IMR-90 (cell line): ENCODE measurements around the gene KCNT2. TPM values are rescaled to one million over a fixed set of nuclear protein-coding genes. Genes with fewer than 3 reads are reported as not detected.

Experiments used
- ATAC-seq: fragments of 200-7000 bp; cut with Tn5 transposase; 2 replicates; pipeline ENCODE4 v1.9.1; 2020; ENCODE audit warnings: low read depth, mild to moderate bottlenecking, moderate library complexity
- BruUV-seq: library from RNA; stranded (reverse); fragments of 400-500 nt; replicated peaks from 2 replicates; lab custom pipeline; 2021; lab: Mats Ljungman, UMichigan
- CTCF ChIA-PET: fragments of 300-600 bp; formaldehyde crosslinking; extraction: SDS; loops from one replicate; lab custom pipeline; 2021; ENCODE audit warnings: antibody characterized with exemption; lab: Yijun Ruan, JAX
- POLR2A ChIA-PET: fragments of 300-600 bp; sonication (Branson Sonifier 250); formaldehyde crosslinking; loops from one replicate; lab custom pipeline; 2022; ENCODE audit warnings: antibody characterized with exemption; ENCODE audit not compliant: unreplicated experiment; lab: Charles Lee
- DNase-seq: peaks from one replicate; pipeline ENCODE4 v3.0.0; 2013
- H2AFZ ChIP-seq: replicated peaks from 2 replicates; pipeline ENCODE3; 2013; ENCODE audit warnings: low read length, mild to moderate bottlenecking; ENCODE audit not compliant: poor library complexity
- H2AK5ac ChIP-seq: 2 replicates; pipeline ENCODE4 v1.6.1; 2013; ENCODE audit warnings: low read depth, low read length, inconsistent platforms
- H2AK9ac ChIP-seq: replicated peaks from 2 replicates; pipeline ENCODE3; 2013; ENCODE audit warnings: mild to moderate bottlenecking, low read depth, low read length, moderate library complexity; ENCODE audit not compliant: poor library complexity
- H2BK120ac ChIP-seq: 2 replicates; pipeline ENCODE4 v1.6.1; 2013; ENCODE audit warnings: low read depth, low read length, inconsistent platforms
- H2BK15ac ChIP-seq: 3 replicates; pipeline ENCODE4 v1.6.1; 2013; ENCODE audit warnings: low read depth, low read length, inconsistent platforms
- H2BK20ac ChIP-seq: 2 replicates; pipeline ENCODE4 v1.6.1; 2013; ENCODE audit warnings: low read depth, mild to moderate bottlenecking, inconsistent platforms, low read length, moderate library complexity
- H2BK5ac ChIP-seq: 2 replicates; pipeline ENCODE4 v1.6.1; 2013; ENCODE audit warnings: mild to moderate bottlenecking, low read depth, low read length, inconsistent platforms; ENCODE audit not compliant: poor library complexity, severe bottlenecking
- H3K14ac ChIP-seq: replicated peaks from 2 replicates; pipeline ENCODE4 v1.6.1; 2013; ENCODE audit warnings: low read depth, low read length, inconsistent platforms
- H3K18ac ChIP-seq: 2 replicates; pipeline ENCODE4 v1.6.1; 2013; ENCODE audit warnings: low read depth, low read length, control low read depth
- H3K23ac ChIP-seq: 2 replicates; pipeline ENCODE4 v1.6.1; 2013; ENCODE audit warnings: low read depth, low read length, inconsistent platforms
- H3K27ac ChIP-seq: 2 replicates; pipeline ENCODE4 v1.5.1; 2013; ENCODE audit warnings: mild to moderate bottlenecking, control low read depth, low read length; ENCODE audit not compliant: insufficient read depth
- H3K27me3 ChIP-seq: 2 replicates; pipeline ENCODE4 v1.6.1; 2013; ENCODE audit warnings: low read length; ENCODE audit not compliant: control insufficient read depth, insufficient read depth
- H3K36me3 ChIP-seq: 2 replicates; pipeline ENCODE4 v1.6.1; 2013; ENCODE audit warnings: low read length, mixed read lengths; ENCODE audit not compliant: control insufficient read depth, insufficient read depth
- H3K4ac ChIP-seq: 2 replicates; pipeline ENCODE4 v1.6.1; 2013; ENCODE audit warnings: low read depth, low read length, inconsistent platforms
- H3K4me1 ChIP-seq: 2 replicates; pipeline ENCODE4 v1.6.1; 2013; ENCODE audit warnings: low read length, mixed read lengths; ENCODE audit not compliant: control insufficient read depth, insufficient read depth
- H3K4me2 ChIP-seq: 2 replicates; pipeline ENCODE4 v1.6.1; 2013; ENCODE audit warnings: low read depth, mild to moderate bottlenecking, control low read depth, low read length, moderate library complexity
- H3K4me3 ChIP-seq: 2 replicates; pipeline ENCODE4 v1.5.1; 2013; ENCODE audit warnings: low read depth, mild to moderate bottlenecking, control low read depth, low read length, moderate library complexity; ENCODE audit not compliant: insufficient read depth
- H3K56ac ChIP-seq: 2 replicates; pipeline ENCODE4 v1.6.1; 2013; ENCODE audit warnings: low read length, inconsistent platforms; ENCODE audit not compliant: insufficient read depth; ENCODE audit errors: extremely low read depth
- H3K79me1 ChIP-seq, 2 experiments: 2 replicates each; pipeline ENCODE4 v1.6.1; 2013; ENCODE audit warnings: low read length in 2 of 2, inconsistent platforms in 1 of 2, low read depth in 1 of 2
- H3K9ac ChIP-seq: 2 replicates; pipeline ENCODE4 v1.6.1; 2013; ENCODE audit warnings: low read depth, low read length, control low read depth
- H3K9me1 ChIP-seq: 2 replicates; pipeline ENCODE4 v1.6.1; 2013; ENCODE audit warnings: low read length, inconsistent platforms; ENCODE audit not compliant: insufficient read depth
- H3K9me3 ChIP-seq: 2 replicates; pipeline ENCODE4 v1.6.1; 2013; ENCODE audit warnings: low read length; ENCODE audit not compliant: control insufficient read depth, insufficient read depth
- H4K20me1 ChIP-seq: 2 replicates; pipeline ENCODE4 v1.6.1; 2013; ENCODE audit warnings: low read length, inconsistent platforms; ENCODE audit not compliant: insufficient read depth
- H4K5ac ChIP-seq: 2 replicates; pipeline ENCODE4 v1.6.1; 2013; ENCODE audit warnings: mild to moderate bottlenecking, low read depth, low read length, control low read depth
- H4K8ac ChIP-seq, 2 experiments: 2 replicates each; pipeline ENCODE4 v1.6.1; 2013; ENCODE audit warnings: low read depth in 2 of 2, low read length in 2 of 2, control low read depth in 1 of 2, inconsistent platforms in 1 of 2
- H4K91ac ChIP-seq: 2 replicates; pipeline ENCODE4 v1.6.1; 2013; ENCODE audit warnings: low read depth, low read length, inconsistent platforms; ENCODE audit not compliant: insufficient read depth
- CEBPB ChIP-seq: IDR thresholded peaks from 2 replicates; pipeline ENCODE4 v1.6.1; 2012; ENCODE audit warnings: low read depth, low read length, improper control_type of control experiment
- CHD1 ChIP-seq: IDR thresholded peaks from 2 replicates; pipeline ENCODE4 v1.6.1; 2012; ENCODE audit warnings: low read depth, low read length, improper control_type of control experiment
- FOS ChIP-seq: fragments of 150-350 bp; IDR thresholded peaks from 2 replicates; pipeline ENCODE4 v1.6.1; 2016; ENCODE audit warnings: low read depth, low read length
- MAZ ChIP-seq: IDR thresholded peaks from 2 replicates; pipeline ENCODE4 v1.6.1; 2012; ENCODE audit warnings: low read depth, mild to moderate bottlenecking, low read length, improper control_type of control experiment, moderate library complexity, borderline replicate concordance
- MXI1 ChIP-seq: IDR thresholded peaks from 2 replicates; pipeline ENCODE4 v1.6.1; 2012; ENCODE audit warnings: low read depth, mild to moderate bottlenecking, low read length, moderate library complexity, borderline replicate concordance
- NFE2L2 ChIP-seq: fragments of 150-350 bp; IDR thresholded peaks from 2 replicates; pipeline ENCODE4 v1.6.1; 2016; ENCODE audit warnings: low read depth, mild to moderate bottlenecking, low read length
- POLR2A ChIP-seq: IDR thresholded peaks from 2 replicates; pipeline ENCODE4 v1.6.1; 2012; ENCODE audit warnings: mild to moderate bottlenecking, low read depth, low read length
- RCOR1 ChIP-seq: IDR thresholded peaks from 2 replicates; pipeline ENCODE4 v1.6.1; 2012; ENCODE audit warnings: mild to moderate bottlenecking, low read length, improper control_type of control experiment; ENCODE audit not compliant: insufficient replicate concordance
- WGBS, 2 experiments: methylation state at CpG; one replicate each; pipeline versions ENCODE4 v1.1.5 to v1.1.7; 2013; ENCODE audit warnings: missing lambda C conversion rate in 2 of 2; ENCODE audit not compliant: insufficient read length in 1 of 2; ENCODE audit errors: extremely low coverage in 2 of 2; 5-methylcytosine and 5-hydroxymethylcytosine counted together
- dilution Hi-C: fragments of 300-500 bp; cut with HindIII; formaldehyde crosslinking; loops from one replicate; pipeline ENCODE4 v1.14.3; 2018; ENCODE audit warnings: low sequenced_read_pairs; ENCODE audit not compliant: unreplicated experiment
- in situ Hi-C: fragments of 300-500 bp; cut with MboI; formaldehyde crosslinking; loops from 3 replicates; pipeline ENCODE4 v1.14.3; 2019; ENCODE audit warnings: low sequenced_read_pairs, inconsistent platforms, mixed read lengths
- intact Hi-C: fragments of 100-400 bp; cut with micrococcal nuclease; formaldehyde crosslinking; loops from 2 replicates; pipeline ENCODE4 v1.10.0; 2022
- polyA plus RNA-seq, 3 experiments: library from polyadenylated mRNA; depleted of rRNA; stranded (reverse); fragments of >200 nt; gene quantifications; 2 replicates each; pipeline ENCODE4 v1.2.3, GENCODE V29; 2012; ENCODE audit warnings: low replicate concordance in 1 of 3
- total RNA-seq: library from RNA; depleted of rRNA; stranded (reverse); fragments of >200 nt; gene quantifications from 2 replicates; pipeline ENCODE4 v1.2.3, GENCODE V29; 2012
- TF ChIP-seq, protein P1 (sequence below): conservative IDR thresholded peaks from 2 replicates; pipeline ENCODE4 v1.5.1; 2012; ENCODE audit warnings: mild to moderate bottlenecking, low read depth, low read length, improper control_type of control experiment

Gene KCNT2
- total and polyA plus RNA-seq, 2 of the 4 experiments (the other 2 are of a cell fraction), result 0.22 to 0.72 TPM

DNA sequence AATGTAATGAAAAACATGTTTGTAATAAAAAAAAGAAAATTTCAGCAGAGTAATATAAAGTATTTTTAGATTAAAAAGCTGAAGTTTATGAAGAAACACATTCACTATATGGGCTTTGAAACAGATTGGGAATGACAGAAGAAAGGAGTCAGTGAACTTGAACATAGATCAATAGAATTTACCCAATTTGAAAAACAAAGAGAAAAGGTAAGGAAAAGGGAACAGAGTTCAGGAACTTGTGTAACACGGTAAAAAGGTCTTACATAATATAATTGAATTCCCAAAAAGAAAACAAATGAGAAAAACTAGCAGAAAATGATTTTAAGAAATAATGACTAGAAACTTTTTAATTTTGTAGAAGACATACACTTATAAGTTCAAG, 206.8 kb downstream of the KCNT2 start:
- no TSS peak for BruUV-seq
- no peaks in the 10 kb centered on the region for H3K79me1 ChIP-seq
- no peak overlapping the region for H2AFZ ChIP-seq
- H3K9me3 ChIP-seq, result no peaks in the 10 kb centered on the region
- no peak overlapping the region for H2BK120ac ChIP-seq
- TF ChIP-seq NFE2L2 (no peak), RCOR1 (no peak), MXI1 (no peak), FOS (no peak), MAZ (no peak), POLR2A (no peak), CEBPB (no peak), CHD1 (no peak)
- TF ChIP-seq, protein P1, sequence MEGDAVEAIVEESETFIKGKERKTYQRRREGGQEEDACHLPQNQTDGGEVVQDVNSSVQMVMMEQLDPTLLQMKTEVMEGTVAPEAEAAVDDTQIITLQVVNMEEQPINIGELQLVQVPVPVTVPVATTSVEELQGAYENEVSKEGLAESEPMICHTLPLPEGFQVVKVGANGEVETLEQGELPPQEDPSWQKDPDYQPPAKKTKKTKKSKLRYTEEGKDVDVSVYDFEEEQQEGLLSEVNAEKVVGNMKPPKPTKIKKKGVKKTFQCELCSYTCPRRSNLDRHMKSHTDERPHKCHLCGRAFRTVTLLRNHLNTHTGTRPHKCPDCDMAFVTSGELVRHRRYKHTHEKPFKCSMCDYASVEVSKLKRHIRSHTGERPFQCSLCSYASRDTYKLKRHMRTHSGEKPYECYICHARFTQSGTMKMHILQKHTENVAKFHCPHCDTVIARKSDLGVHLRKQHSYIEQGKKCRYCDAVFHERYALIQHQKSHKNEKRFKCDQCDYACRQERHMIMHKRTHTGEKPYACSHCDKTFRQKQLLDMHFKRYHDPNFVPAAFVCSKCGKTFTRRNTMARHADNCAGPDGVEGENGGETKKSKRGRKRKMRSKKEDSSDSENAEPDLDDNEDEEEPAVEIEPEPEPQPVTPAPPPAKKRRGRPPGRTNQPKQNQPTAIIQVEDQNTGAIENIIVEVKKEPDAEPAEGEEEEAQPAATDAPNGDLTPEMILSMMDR, result no peak
- H3K36me3 ChIP-seq, result no peaks in the 10 kb centered on the region
- no peaks in the 10 kb centered on the region for H3K9me1 ChIP-seq
- DNase-seq, result no peak
- H3K4me1 ChIP-seq, result peaks cover 2% of the 10 kb centered on the region
- no peak overlapping the region for H2BK5ac ChIP-seq
- no peak overlapping the region for H4K8ac ChIP-seq
- CTCF ChIA-PET, result no interaction called here
- H3K9ac ChIP-seq, result no peak overlapping the region
- intact Hi-C loops (no loop called here), dilution Hi-C loops (no loop called here), in situ Hi-C loops (no loop called here)
- no peak overlapping the region for H3K4me2 ChIP-seq
- H2AK5ac ChIP-seq, result no peak overlapping the region
- H2BK20ac ChIP-seq, result no peak overlapping the region
- H4K5ac ChIP-seq, result no peak overlapping the region
- H3K27ac ChIP-seq, result no peak overlapping the region
- no peaks in the 10 kb centered on the region for H4K20me1 ChIP-seq
- H2BK15ac ChIP-seq, result no peak overlapping the region
- no peak overlapping the region for H3K4me3 ChIP-seq
- POLR2A ChIA-PET, result no interaction called here
- no peak overlapping the region for H2AK9ac ChIP-seq
- H4K91ac ChIP-seq, result no peak overlapping the region
- no peak overlapping the region for H3K23ac ChIP-seq
- H3K27me3 ChIP-seq, result no peaks in the 10 kb centered on the region
- no peak overlapping the region for H3K14ac ChIP-seq
- no CpG with 5 or more reads among the region's 1 CpG for WGBS, 2 experiments
- no peak overlapping the region for H3K4ac ChIP-seq
- ATAC-seq, result no peak
- H3K56ac ChIP-seq, result no peak overlapping the region
- no peak overlapping the region for H3K18ac ChIP-seq
